ENCODE data around the gene USP54.

Gene USP54

GRCh38 chr10:73614720-73615119 lies 23.6 kb upstream of the USP54 start:
- Histone ChIP-seq H3K4me3 (ENCODE audit: control insufficient read depth in 1 of 7, extremely low read depth in 1 of 7, insufficient read depth in 4 of 7, low read depth in 2 of 7, low read length in 6 of 7) (no peak overlapping the region), H3K9me3 (ENCODE audit: control extremely low read depth in 1 of 5, control insufficient read depth in 4 of 5, insufficient read depth in 2 of 5, low read depth in 1 of 5, low read length in 4 of 5) (no peaks in the 10 kb centered on the region), H3K36me3 (ENCODE audit: control insufficient read depth in 4 of 4, insufficient read depth in 4 of 4, low read length in 3 of 4) (peaks cover 0 to 3% (median 0%) of the 10 kb centered on the region in 4 experiments), H3K27ac (ENCODE audit: insufficient read depth in 1 of 2, low read depth in 1 of 2, low read length in 2 of 2, poor library complexity in 1 of 2, severe bottlenecking in 2 of 2) (no peak overlapping the region), H3K27me3 (replicated peaks in 2 of 5; ENCODE audit: control insufficient read depth in 4 of 5, insufficient read depth in 5 of 5, low read length in 4 of 5) (no peaks in the 10 kb centered on the region), H3K4me1 (ENCODE audit: control extremely low read depth in 1 of 4, control insufficient read depth in 4 of 4, insufficient read depth in 4 of 4, low read length in 3 of 4) (no peaks in the 10 kb centered on the region)
- WGBS (ENCODE audit: insufficient coverage), result 100% methylated on average over 1 of the region's 3 CpGs
- no peak for DNase-seq
- ChIA-PET CTCF (no interaction called here), POLR2A (no interaction called here)

DNA sequence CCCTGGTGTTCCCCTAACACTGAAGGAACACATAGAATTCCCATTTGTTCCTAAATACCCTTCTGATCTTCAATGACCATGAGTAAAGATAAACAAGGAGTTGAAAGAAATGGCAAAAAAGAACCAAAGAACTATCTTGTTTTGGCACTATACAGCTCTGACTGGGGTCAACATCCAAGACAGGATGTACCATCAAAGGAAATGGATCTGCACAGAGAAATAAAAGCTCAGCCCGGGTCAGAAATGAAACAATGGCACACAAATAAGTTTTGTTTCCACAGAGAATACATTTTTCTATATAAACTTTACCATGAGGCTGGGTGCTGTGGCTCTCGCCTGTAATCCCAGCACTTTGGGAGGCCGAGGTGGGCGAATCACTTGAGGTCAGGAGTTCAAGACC lies 18.0 kb upstream of the USP54 start:
- POLR2A ChIA-PET, result no interaction called here
- CTCF ChIA-PET, result interaction anchor here (1.0 to 1.8 kb wide), 2 partner anchors 10 to 14 kb away, joined by 3 to 4 read pairs; no protein-coding TSS in a partner anchor
- H3K4me3 ChIP-seq (ENCODE audit: control insufficient read depth in 1 of 7, extremely low read depth in 1 of 7, insufficient read depth in 4 of 7, low read depth in 2 of 7, low read length in 6 of 7), result no peak overlapping the region
- no peak for DNase-seq
- H3K27me3 ChIP-seq (replicated peaks in 2 of 5; ENCODE audit: control insufficient read depth in 4 of 5, insufficient read depth in 5 of 5, low read length in 4 of 5), result no peaks in the 10 kb centered on the region
- peaks cover 0 to 6% (median 0%) of the 10 kb centered on the region in 4 experiments for H3K36me3 ChIP-seq (ENCODE audit: control insufficient read depth in 4 of 4, insufficient read depth in 4 of 4, low read length in 3 of 4)
- 100% methylated on average over 3 of the region's 4 CpGs for WGBS (ENCODE audit: insufficient coverage)
- H3K4me1 ChIP-seq (ENCODE audit: control extremely low read depth in 1 of 4, control insufficient read depth in 4 of 4, insufficient read depth in 4 of 4, low read length in 3 of 4), result no peaks in the 10 kb centered on the region
- H3K9me3 ChIP-seq (ENCODE audit: control extremely low read depth in 1 of 5, control insufficient read depth in 4 of 5, insufficient read depth in 2 of 5, low read depth in 1 of 5, low read length in 4 of 5), result no peaks in the 10 kb centered on the region
- no peak overlapping the region for H3K27ac ChIP-seq (ENCODE audit: insufficient read depth in 1 of 2, low read depth in 1 of 2, low read length in 2 of 2, poor library complexity in 1 of 2, severe bottlenecking in 2 of 2)

GRCh38 chr10:73601486-73601921 lies 10.4 kb upstream of the USP54 start:
- no peak for DNase-seq
- ChIA-PET CTCF (interaction anchor here (0.8 to 1.3 kb wide), 4 partner anchors 11 to 30 kb away, joined by 3 to 6 read pairs (median 4); no protein-coding TSS in a partner anchor), POLR2A (interaction anchor here (0.9 kb wide), 1 partner anchor 10 kb away, joined by 3 read pairs; the partner anchor contains the start of gene USP54)
- Histone ChIP-seq H3K4me1 (ENCODE audit: control extremely low read depth in 1 of 4, control insufficient read depth in 4 of 4, insufficient read depth in 4 of 4, low read length in 3 of 4) (peaks cover 0 to 6% (median 0%) of the 10 kb centered on the region in 4 experiments), H3K4me3 (ENCODE audit: control insufficient read depth in 1 of 7, extremely low read depth in 1 of 7, insufficient read depth in 4 of 7, low read depth in 2 of 7, low read length in 6 of 7) (no peak overlapping the region), H3K27me3 (replicated peaks in 2 of 5; ENCODE audit: control insufficient read depth in 4 of 5, insufficient read depth in 5 of 5, low read length in 4 of 5) (no peaks in the 10 kb centered on the region), H3K9me3 (ENCODE audit: control extremely low read depth in 1 of 5, control insufficient read depth in 4 of 5, insufficient read depth in 2 of 5, low read depth in 1 of 5, low read length in 4 of 5) (no peaks in the 10 kb centered on the region), H3K36me3 (ENCODE audit: control insufficient read depth in 4 of 4, insufficient read depth in 4 of 4, low read length in 3 of 4) (peaks cover 0 to 2% (median 0%) of the 10 kb centered on the region in 4 experiments), H3K27ac (ENCODE audit: insufficient read depth in 1 of 2, low read depth in 1 of 2, low read length in 2 of 2, poor library complexity in 1 of 2, severe bottlenecking in 2 of 2) (no peak overlapping the region)
- WGBS (ENCODE audit: insufficient coverage), result 85% methylated on average over 3 of the region's 3 CpGs

- WGBS (ENCODE audit: insufficient coverage), result 100% methylated on average over 1 of the region's 1 CpG
- ChIA-PET POLR2A (no interaction called here), CTCF (interaction anchor here (0.5 to 1.4 kb wide), 5 partner anchors 9 to 347 kb away, joined by 3 to 5 read pairs (median 3); no protein-coding TSS in a partner anchor)
Measured at GRCh38 chr10:73597346-73597745, 6.2 kb upstream of the USP54 start.

GRCh38 chr10:73593812-73594211 lies 2.7 kb upstream of the USP54 start:
- Histone ChIP-seq H3K27me3 (replicated peaks in 2 of 5; ENCODE audit: control insufficient read depth in 4 of 5, insufficient read depth in 5 of 5, low read length in 4 of 5) (no peaks in the 10 kb centered on the region), H3K36me3 (ENCODE audit: control insufficient read depth in 4 of 4, insufficient read depth in 4 of 4, low read length in 3 of 4) (no peaks in the 10 kb centered on the region), H3K27ac (ENCODE audit: insufficient read depth in 1 of 2, low read depth in 1 of 2, low read length in 2 of 2, poor library complexity in 1 of 2, severe bottlenecking in 2 of 2) (no peak overlapping the region), H3K9me3 (ENCODE audit: control extremely low read depth in 1 of 5, control insufficient read depth in 4 of 5, insufficient read depth in 2 of 5, low read depth in 1 of 5, low read length in 4 of 5) (no peaks in the 10 kb centered on the region), H3K4me3 (ENCODE audit: control insufficient read depth in 1 of 7, extremely low read depth in 1 of 7, insufficient read depth in 4 of 7, low read depth in 2 of 7, low read length in 6 of 7) (no peak overlapping the region), H3K4me1 (ENCODE audit: control extremely low read depth in 1 of 4, control insufficient read depth in 4 of 4, insufficient read depth in 4 of 4, low read length in 3 of 4) (peaks cover 6 to 38% (median 27%) of the 10 kb centered on the region in 4 experiments)
- DNase-seq, result no peak
- POLR2A ChIA-PET, result no interaction called here
- 100% methylated on average over 4 of the region's 5 CpGs for WGBS (ENCODE audit: insufficient coverage)
- CTCF ChIA-PET, result interaction anchor here (0.6 kb wide), 1 partner anchor 50 kb away, joined by 3 read pairs; no protein-coding TSS in a partner anchor

More at GRCh38 chr10:73597346-73597745, 6.2 kb upstream of the USP54 start:
- no peak overlapping the region for H3K4me3 ChIP-seq (ENCODE audit: control insufficient read depth in 1 of 7, extremely low read depth in 1 of 7, insufficient read depth in 4 of 7, low read depth in 2 of 7, low read length in 6 of 7)
- H3K27ac ChIP-seq (ENCODE audit: insufficient read depth in 1 of 2, low read depth in 1 of 2, low read length in 2 of 2, poor library complexity in 1 of 2, severe bottlenecking in 2 of 2), result no peak overlapping the region
- no peaks in the 10 kb centered on the region for H3K36me3 ChIP-seq (ENCODE audit: control insufficient read depth in 4 of 4, insufficient read depth in 4 of 4, low read length in 3 of 4)
- no peaks in the 10 kb centered on the region for H3K27me3 ChIP-seq (replicated peaks in 2 of 5; ENCODE audit: control insufficient read depth in 4 of 5, insufficient read depth in 5 of 5, low read length in 4 of 5)
- H3K9me3 ChIP-seq (ENCODE audit: control extremely low read depth in 1 of 5, control insufficient read depth in 4 of 5, insufficient read depth in 2 of 5, low read depth in 1 of 5, low read length in 4 of 5), result no peaks in the 10 kb centered on the region
- no peak for DNase-seq
- peaks cover 0 to 10% (median 3%) of the 10 kb centered on the region in 4 experiments for H3K4me1 ChIP-seq (ENCODE audit: control extremely low read depth in 1 of 4, control insufficient read depth in 4 of 4, insufficient read depth in 4 of 4, low read length in 3 of 4)

- Histone ChIP-seq H3K27ac (ENCODE audit: insufficient read depth in 1 of 2, low read depth in 1 of 2, low read length in 2 of 2, poor library complexity in 1 of 2, severe bottlenecking in 2 of 2) (no peak overlapping the region), H3K27me3 (replicated peaks in 2 of 5; ENCODE audit: control insufficient read depth in 4 of 5, insufficient read depth in 5 of 5, low read length in 4 of 5) (no peaks in the 10 kb centered on the region), H3K4me3 (ENCODE audit: control insufficient read depth in 1 of 7, extremely low read depth in 1 of 7, insufficient read depth in 4 of 7, low read depth in 2 of 7, low read length in 6 of 7) (no peak overlapping the region), H3K4me1 (ENCODE audit: control extremely low read depth in 1 of 4, control insufficient read depth in 4 of 4, insufficient read depth in 4 of 4, low read length in 3 of 4) (peaks cover 6 to 39% (median 29%) of the 10 kb centered on the region in 4 experiments), H3K36me3 (ENCODE audit: control insufficient read depth in 4 of 4, insufficient read depth in 4 of 4, low read length in 3 of 4) (no peaks in the 10 kb centered on the region), H3K9me3 (ENCODE audit: control extremely low read depth in 1 of 5, control insufficient read depth in 4 of 5, insufficient read depth in 2 of 5, low read depth in 1 of 5, low read length in 4 of 5) (no peaks in the 10 kb centered on the region)
- DNase-seq, result no peak
- ChIA-PET POLR2A (no interaction called here), CTCF (no interaction called here)
- WGBS (ENCODE audit: insufficient coverage), result 100% methylated on average over 1 of the region's 4 CpGs
Measured at GRCh38 chr10:73593110-73593509, 2.0 kb upstream of the USP54 start.

DNA sequence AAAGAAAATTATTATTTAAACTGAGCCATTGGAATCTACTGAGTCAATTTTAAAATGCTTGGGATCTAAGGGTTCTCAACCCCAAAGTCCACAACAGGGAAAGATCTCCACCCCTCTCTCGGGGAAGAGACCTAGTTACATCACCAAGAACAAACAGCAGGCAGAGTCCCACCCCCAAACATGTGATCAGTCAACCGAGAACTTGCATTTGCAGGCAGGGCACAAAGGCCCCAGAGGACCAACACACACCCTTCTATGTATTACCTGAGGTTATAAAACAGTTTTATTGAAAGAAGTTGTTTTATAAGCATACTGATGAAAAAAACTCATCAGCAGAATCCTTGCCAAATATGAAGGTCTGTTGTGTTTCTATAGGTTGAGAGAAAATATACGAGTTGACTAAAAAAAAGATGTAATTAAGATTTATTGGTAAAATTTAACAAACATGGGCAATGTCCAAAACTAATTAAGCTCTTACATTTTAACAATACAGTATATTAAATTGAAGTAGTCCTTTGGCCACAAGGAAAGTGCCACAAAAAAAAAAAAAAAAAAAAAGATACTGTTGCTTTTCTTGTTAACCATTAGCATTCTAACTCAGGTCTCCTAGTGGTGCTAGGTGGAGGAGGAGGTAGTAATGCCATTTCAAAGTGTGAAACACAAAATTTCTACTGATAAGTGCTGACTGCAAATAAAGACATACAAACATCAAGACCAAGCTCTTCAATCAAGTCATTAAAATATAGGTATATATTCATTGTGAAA lies 975 bp upstream of the USP54 start:
- no peaks in the 10 kb centered on the region for H3K36me3 ChIP-seq (ENCODE audit: control insufficient read depth in 4 of 4, insufficient read depth in 4 of 4, low read length in 3 of 4)
- ChIA-PET CTCF (interaction anchor here (1.0 kb wide), 1 partner anchor 10 kb away, joined by 3 read pairs; no protein-coding TSS in a partner anchor), POLR2A (interaction anchor here (0.5 to 0.6 kb wide), 2 partner anchors 8 to 1372 kb away, joined by 3 to 4 read pairs; no protein-coding TSS in a partner anchor)
- H3K9me3 ChIP-seq (ENCODE audit: control extremely low read depth in 1 of 5, control insufficient read depth in 4 of 5, insufficient read depth in 2 of 5, low read depth in 1 of 5, low read length in 4 of 5), result no peaks in the 10 kb centered on the region
- peaks cover 6 to 45% (median 29%) of the 10 kb centered on the region in 4 experiments for H3K4me1 ChIP-seq (ENCODE audit: control extremely low read depth in 1 of 4, control insufficient read depth in 4 of 4, insufficient read depth in 4 of 4, low read length in 3 of 4)
- peak overlapping the region; percentile 11 to 76 for H3K27ac ChIP-seq (ENCODE audit: insufficient read depth in 1 of 2, low read depth in 1 of 2, low read length in 2 of 2, poor library complexity in 1 of 2, severe bottlenecking in 2 of 2)
- no peaks in the 10 kb centered on the region for H3K27me3 ChIP-seq (replicated peaks in 2 of 5; ENCODE audit: control insufficient read depth in 4 of 5, insufficient read depth in 5 of 5, low read length in 4 of 5)
- peak overlapping the region in 3 of 7 experiments; percentile 51 to 70 (median 58) for H3K4me3 ChIP-seq (ENCODE audit: control insufficient read depth in 1 of 7, extremely low read depth in 1 of 7, insufficient read depth in 4 of 7, low read depth in 2 of 7, low read length in 6 of 7)
- no CpG with 5 or more reads among the region's 3 CpGs for WGBS (ENCODE audit: insufficient coverage)
- peak in 2 of 3 donors; percentile 35 to 53 for DNase-seq
